Neural progenitor cell (in vitro differentiated cells): ENCODE data around the gene E2F3. TPM values are rescaled to one million over a fixed set of nuclear protein-coding genes. Genes with fewer than 3 reads are reported as not detected.

ENCODE experiments used
- DNase-seq: peaks from one replicate; pipeline ENCODE4 v3.0.0-alpha.2; 2016; ENCODE audit warnings: low spot score
- H2AFZ ChIP-seq: fragments of 200-600 bp; sonication (generic); replicated peaks from 2 replicates; pipeline ENCODE4 v1.6.1; 2016; ENCODE audit warnings: antibody characterized with exemption
- H3F3A ChIP-seq: fragments of 200-600 bp; sonication (generic); 2 replicates; pipeline ENCODE4 v1.6.1; 2016; ENCODE audit warnings: antibody characterized with exemption, low read depth
- H3K27ac ChIP-seq: fragments of 200-600 bp; sonication (generic); 2 replicates; pipeline ENCODE4 v1.5.1; 2016; ENCODE audit warnings: mild to moderate bottlenecking
- H3K27me3 ChIP-seq: fragments of 200-600 bp; sonication (generic); 2 replicates; pipeline ENCODE4 v1.6.1; 2016; ENCODE audit warnings: mild to moderate bottlenecking, moderate library complexity
- H3K36me3 ChIP-seq: fragments of 200-600 bp; sonication (generic); 2 replicates; pipeline ENCODE4 v1.5.1; 2016
- H3K4me1 ChIP-seq: fragments of 200-600 bp; sonication (generic); 2 replicates; pipeline ENCODE4 v1.6.1; 2016; ENCODE audit warnings: mixed run types
- H3K4me2 ChIP-seq: fragments of 200-600 bp; sonication (generic); 2 replicates; pipeline ENCODE4 v1.6.1; 2016
- H3K4me3 ChIP-seq: fragments of 200-600 bp; sonication (generic); 2 replicates; pipeline ENCODE4 v1.5.1; 2016
- H3K79me2 ChIP-seq: fragments of 200-600 bp; sonication (generic); 2 replicates; pipeline ENCODE4 v1.6.1; 2016; ENCODE audit warnings: low read depth
- H3K9ac ChIP-seq: fragments of 200-600 bp; sonication (generic); 2 replicates; pipeline ENCODE4 v1.6.1; 2016
- H3K9me3 ChIP-seq: fragments of 200-600 bp; sonication (generic); 2 replicates; pipeline ENCODE4 v1.5.1; 2016; ENCODE audit warnings: low read depth
- H4K20me1 ChIP-seq: fragments of 200-600 bp; sonication (generic); 2 replicates; pipeline ENCODE4 v1.6.1; 2016; ENCODE audit warnings: low read depth
- H3K27ac Mint-ChIP-seq: 3 replicates; pipeline ENCODE4 v1.8.0; 2021; ENCODE audit warnings: mixed read lengths
- H3K27me3 Mint-ChIP-seq: 2 replicates; pipeline ENCODE4 v1.8.0; 2022; ENCODE audit warnings: low read depth, mild to moderate bottlenecking, inconsistent platforms, moderate library complexity, mixed read lengths; ENCODE audit not compliant: insufficient read depth
- H3K36me3 Mint-ChIP-seq: 3 replicates; pipeline ENCODE4 v1.8.0; 2021; ENCODE audit warnings: mixed read lengths
- H3K4me1 Mint-ChIP-seq: 3 replicates; pipeline ENCODE4 v1.8.0; 2021; ENCODE audit warnings: mixed read lengths
- H3K4me3 Mint-ChIP-seq: 3 replicates; pipeline ENCODE4 v1.8.0; 2021; ENCODE audit warnings: mild to moderate bottlenecking, moderate library complexity, mixed read lengths
- H3K9me3 Mint-ChIP-seq: 3 replicates; pipeline ENCODE4 v1.8.0; 2020; ENCODE audit warnings: mixed read lengths
- CTCF ChIP-seq: fragments of 200-600 bp; sonication (generic); IDR thresholded peaks from 2 replicates; pipeline ENCODE4 v1.5.1; 2017; ENCODE audit warnings: antibody characterized with exemption, mild to moderate bottlenecking
- EZH2 ChIP-seq: fragments of 200-600 bp; sonication (generic); IDR thresholded peaks from 2 replicates; pipeline ENCODE4 v1.6.1; 2017; ENCODE audit warnings: antibody characterized with exemption, mild to moderate bottlenecking, moderate library complexity
- EZH2phosphoT487 ChIP-seq: fragments of 200-600 bp; sonication (generic); IDR thresholded peaks from 2 replicates; pipeline ENCODE4 v1.6.1; 2017; ENCODE audit warnings: antibody characterized with exemption
- total RNA-seq: library from RNA; depleted of rRNA; stranded (reverse); fragments of >200 nt; gene quantifications from 2 replicates; pipeline ENCODE4 v1.2.3, GENCODE V29; 2015; ENCODE audit warnings: low replicate concordance

The E2F3 gene
- total RNA-seq, 1 donor from 2014 or later = 35.7 TPM

- H3K27me3 ChIP-seq = no peaks in the 10 kb centered on the region
Observed at GRCh38 chr6:20441921-20442320, 40.2 kb downstream of the E2F3 start.

GRCh38 chr6:20444786-20445271 lies 43.1 kb downstream of the E2F3 start:
- Histone ChIP-seq H4K20me1 (peaks cover 42% of the 10 kb centered on the region), H3K79me2 (peaks cover 99% of the 10 kb centered on the region), H2AFZ (no peak overlapping the region), H3F3A (peaks cover 6% of the 10 kb centered on the region), H3K27me3 (no peaks in the 10 kb centered on the region), H3K4me3 (no peak overlapping the region), H3K27ac (no peak overlapping the region), H3K9me3 (peaks cover 3% of the 10 kb centered on the region), H3K4me1 (peaks cover 10% of the 10 kb centered on the region), H3K36me3 (no peaks in the 10 kb centered on the region), H3K9ac (no peak overlapping the region), H3K4me2 (no peak overlapping the region)
- Mint-ChIP-seq H3K4me1 (peaks cover 3% of the 10 kb centered on the region), H3K27me3 (peaks cover 2% of the 10 kb centered on the region), H3K27ac (no peak overlapping the region), H3K9me3 (peaks cover 6% of the 10 kb centered on the region), H3K36me3 (peaks cover 39% of the 10 kb centered on the region), H3K4me3 (no peak overlapping the region)
- DNase-seq = no peak
- no peak for TF ChIP-seq EZH2phosphoT487
- no peak for TF ChIP-seq EZH2
- no peak for TF ChIP-seq CTCF

More at GRCh38 chr6:20441921-20442320, 40.2 kb downstream of the E2F3 start:
- Mint-ChIP-seq H3K36me3 (peaks cover 39% of the 10 kb centered on the region), H3K27me3 (peaks cover 2% of the 10 kb centered on the region), H3K9me3 (peaks cover 3% of the 10 kb centered on the region), H3K27ac (no peak overlapping the region), H3K4me1 (peaks cover 3% of the 10 kb centered on the region), H3K4me3 (no peak overlapping the region)
- peaks cover 47% of the 10 kb centered on the region for H4K20me1 ChIP-seq
- H3K79me2 ChIP-seq = peaks cover 99% of the 10 kb centered on the region
- TF ChIP-seq EZH2 (no peak), CTCF (no peak), EZH2phosphoT487 (no peak)
- no peak overlapping the region for H3K4me3 ChIP-seq
- H3F3A ChIP-seq = peaks cover 6% of the 10 kb centered on the region
- H3K9me3 ChIP-seq = no peaks in the 10 kb centered on the region
- H3K9ac ChIP-seq = no peak overlapping the region
- no peak overlapping the region for H3K4me2 ChIP-seq
- no peaks in the 10 kb centered on the region for H3K36me3 ChIP-seq
- H2AFZ ChIP-seq = no peak overlapping the region
- H3K4me1 ChIP-seq = peaks cover 30% of the 10 kb centered on the region
- H3K27ac ChIP-seq = no peak overlapping the region
- DNase-seq = no peak

GRCh38 chr6:20447157-20447556 lies 45.5 kb downstream of the E2F3 start:
- Histone ChIP-seq H3K27me3 (no peaks in the 10 kb centered on the region), H3K4me3 (no peak overlapping the region), H3K9me3 (peaks cover 4% of the 10 kb centered on the region), H3K36me3 (no peaks in the 10 kb centered on the region), H3K4me1 (peaks cover 10% of the 10 kb centered on the region), H3K27ac (no peak overlapping the region), H3F3A (peaks cover 6% of the 10 kb centered on the region), H4K20me1 (peaks cover 42% of the 10 kb centered on the region), H3K79me2 (peaks cover 99% of the 10 kb centered on the region), H2AFZ (no peak overlapping the region), H3K9ac (no peak overlapping the region), H3K4me2 (no peak overlapping the region)
- peaks cover 3% of the 10 kb centered on the region for H3K4me1 Mint-ChIP-seq
- H3K27me3 Mint-ChIP-seq = peaks cover 8% of the 10 kb centered on the region
- no peak overlapping the region for H3K4me3 Mint-ChIP-seq
- H3K36me3 Mint-ChIP-seq = peaks cover 45% of the 10 kb centered on the region
- H3K9me3 Mint-ChIP-seq = peaks cover 22% of the 10 kb centered on the region
- no peak for DNase-seq
- TF ChIP-seq EZH2phosphoT487 (no peak), CTCF (no peak), EZH2 (no peak)
- no peak overlapping the region for H3K27ac Mint-ChIP-seq
